Common myeloid progenitor, CD34-positive (primary cell): Measurements from ENCODE around the gene SORBS1.

ENCODE experiments used
- CTCF ChIA-PET: fragments of 350-600 bp; sonication (Branson Sonifier 250); formaldehyde crosslinking; loops from one replicate; lab custom pipeline; 2021; ENCODE audit warnings: antibody characterized with exemption; lab: Charles Lee
- POLR2A ChIA-PET: fragments of 350-600 bp; sonication (Branson Sonifier 250); formaldehyde crosslinking; loops from one replicate; lab custom pipeline; 2021; ENCODE audit warnings: antibody characterized with exemption; lab: Charles Lee
- DNase-seq, 3 donors: peaks; one replicate each; pipeline versions ENCODE4 v3.0.0 to v3.0.0-alpha.2; 2013
- H3K27ac ChIP-seq, 2 experiments: 1 replicate in 1 of 2; 2 replicates in 1 of 2; pipeline ENCODE4 v1.7.0; 2013; ENCODE audit warnings: inconsistent platforms in 2 of 2, low read length in 2 of 2, mild to moderate bottlenecking in 2 of 2, low read depth in 1 of 2, moderate library complexity in 1 of 2; ENCODE audit not compliant: severe bottlenecking in 2 of 2, insufficient read depth in 1 of 2, poor library complexity in 1 of 2
- H3K27me3 ChIP-seq, 5 experiments: replicated peaks in 2 of 5; 1 replicate in 3 of 5; 2 replicates in 2 of 5; pipeline versions ENCODE4 v1.6.1 to v1.7.0; 2013; ENCODE audit warnings: low read length in 4 of 5, mild to moderate bottlenecking in 2 of 5, moderate library complexity in 2 of 5, inconsistent platforms in 1 of 5; ENCODE audit not compliant: insufficient read depth in 5 of 5, control insufficient read depth in 4 of 5
- H3K36me3 ChIP-seq, 4 experiments: 1 replicate in 2 of 4; 2 replicates in 2 of 4; pipeline versions ENCODE4 v1.6.1 to v1.7.0; 2013; ENCODE audit warnings: low read length in 3 of 4, control low read depth in 1 of 4, mild to moderate bottlenecking in 1 of 4; ENCODE audit not compliant: control insufficient read depth in 4 of 4, insufficient read depth in 4 of 4
- H3K4me1 ChIP-seq, 4 experiments: 1 replicate in 3 of 4; 2 replicates in 1 of 4; pipeline versions ENCODE4 v1.6.1 to v1.7.1; 2013; ENCODE audit warnings: low read length in 3 of 4, mild to moderate bottlenecking in 3 of 4, control low read depth in 1 of 4, inconsistent platforms in 1 of 4, moderate library complexity in 1 of 4; ENCODE audit not compliant: control insufficient read depth in 4 of 4, insufficient read depth in 4 of 4; ENCODE audit errors: control extremely low read depth in 1 of 4
- H3K4me3 ChIP-seq, 7 experiments: 1 replicate in 4 of 7; 2 replicates in 3 of 7; pipeline versions ENCODE4 v1.5.1 to v1.7.0; 2013; ENCODE audit warnings: mild to moderate bottlenecking in 7 of 7, low read length in 6 of 7, moderate library complexity in 6 of 7, inconsistent platforms in 2 of 7, low read depth in 2 of 7, control low read depth in 1 of 7; ENCODE audit not compliant: insufficient read depth in 4 of 7, control insufficient read depth in 1 of 7; ENCODE audit errors: extremely low read depth in 1 of 7
- H3K9me3 ChIP-seq, 5 experiments: 1 replicate in 4 of 5; 2 replicates in 1 of 5; pipeline versions ENCODE4 v1.6.1 to v1.7.1; 2013; ENCODE audit warnings: low read length in 4 of 5, mild to moderate bottlenecking in 2 of 5, inconsistent platforms in 1 of 5, low read depth in 1 of 5, moderate library complexity in 1 of 5; ENCODE audit not compliant: control insufficient read depth in 4 of 5, insufficient read depth in 2 of 5; ENCODE audit errors: control extremely low read depth in 1 of 5
- WGBS: methylation state at CpG from one replicate; pipeline ENCODE4 v1.1.5; 2013; ENCODE audit not compliant: insufficient coverage; 5-methylcytosine and 5-hydroxymethylcytosine counted together

Gene SORBS1

DNA sequence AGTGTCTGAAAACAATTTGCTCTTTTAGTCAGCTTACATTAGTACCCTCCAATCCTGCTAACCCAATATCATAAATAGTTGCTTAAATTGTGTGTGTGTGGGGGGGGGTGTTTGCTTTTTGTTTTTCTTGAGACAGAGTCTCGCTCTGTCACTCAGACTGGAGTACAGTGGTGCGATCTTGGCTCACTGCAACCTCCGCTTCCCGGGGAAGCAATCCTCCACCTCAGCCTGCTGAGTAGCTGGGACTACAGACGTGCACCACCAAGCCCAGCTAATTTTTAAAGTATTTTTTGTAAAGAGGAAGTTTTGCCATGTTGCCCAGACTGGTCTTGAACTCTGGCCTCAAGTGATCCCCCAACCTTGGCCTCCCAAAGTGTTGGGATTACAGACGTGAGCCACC, 196.8 kb downstream of the SORBS1 start:
- Histone ChIP-seq H3K4me1 (no peaks in the 10 kb centered on the region), H3K27me3 (no peaks in the 10 kb centered on the region), H3K27ac (no peak overlapping the region), H3K9me3 (no peaks in the 10 kb centered on the region), H3K4me3 (no peak overlapping the region), H3K36me3 (no peaks in the 10 kb centered on the region)
- WGBS = 100% methylated on average over 3 of the region's 6 CpGs
- CTCF ChIA-PET = interaction anchor here (0.7 to 15.5 kb wide), 17 partner anchors 10 to 286 kb away, joined by 3 to 399 read pairs (median 5); no protein-coding TSS in a partner anchor
- POLR2A ChIA-PET = no interaction called here
- DNase-seq = no peak

DNA sequence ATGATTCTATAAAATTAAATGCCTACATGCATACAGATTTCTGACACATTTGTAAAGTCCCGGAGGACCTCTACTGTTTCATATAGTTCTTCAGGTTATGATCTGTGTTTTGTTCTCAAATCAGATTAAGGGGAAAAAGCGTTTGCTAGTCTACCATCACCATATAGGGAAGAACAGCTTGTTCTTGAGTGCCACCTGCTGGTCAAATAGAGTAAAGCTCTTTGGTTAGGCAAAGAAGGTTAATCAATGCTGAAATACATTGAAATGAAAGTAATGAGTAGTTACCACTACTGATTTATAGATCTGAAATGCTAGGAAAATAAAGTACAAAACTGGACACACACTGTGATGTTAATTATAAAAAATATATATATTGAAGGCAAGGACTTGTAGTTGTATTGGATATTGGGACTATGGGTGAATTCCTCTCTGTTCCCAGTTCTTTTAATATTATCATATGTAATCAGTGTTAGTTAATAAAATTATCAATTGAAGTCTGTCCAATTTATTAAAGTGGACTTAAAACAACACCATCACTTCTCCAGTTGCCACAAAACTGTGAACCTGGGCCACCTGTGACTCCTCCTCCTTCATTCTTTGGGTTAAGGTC, 197.8 kb downstream of the SORBS1 start:
- no peak overlapping the region for H3K4me3 ChIP-seq
- H3K36me3 ChIP-seq = no peaks in the 10 kb centered on the region
- no peaks in the 10 kb centered on the region for H3K4me1 ChIP-seq
- DNase-seq = peak; percentile 60 to 83 (median 76)
- no peaks in the 10 kb centered on the region for H3K27me3 ChIP-seq
- WGBS = no CpG with 5 or more reads among the region's 2 CpGs
- POLR2A ChIA-PET = interaction anchor here (1.2 kb wide), 1 partner anchor 117 kb away, joined by 6 read pairs; no protein-coding TSS in a partner anchor
- H3K27ac ChIP-seq = no peak overlapping the region
- H3K9me3 ChIP-seq = no peaks in the 10 kb centered on the region
- CTCF ChIA-PET = interaction anchor here (0.6 to 15.5 kb wide), 23 partner anchors 9 to 736 kb away, joined by 3 to 399 read pairs (median 4); no protein-coding TSS in a partner anchor

DNA sequence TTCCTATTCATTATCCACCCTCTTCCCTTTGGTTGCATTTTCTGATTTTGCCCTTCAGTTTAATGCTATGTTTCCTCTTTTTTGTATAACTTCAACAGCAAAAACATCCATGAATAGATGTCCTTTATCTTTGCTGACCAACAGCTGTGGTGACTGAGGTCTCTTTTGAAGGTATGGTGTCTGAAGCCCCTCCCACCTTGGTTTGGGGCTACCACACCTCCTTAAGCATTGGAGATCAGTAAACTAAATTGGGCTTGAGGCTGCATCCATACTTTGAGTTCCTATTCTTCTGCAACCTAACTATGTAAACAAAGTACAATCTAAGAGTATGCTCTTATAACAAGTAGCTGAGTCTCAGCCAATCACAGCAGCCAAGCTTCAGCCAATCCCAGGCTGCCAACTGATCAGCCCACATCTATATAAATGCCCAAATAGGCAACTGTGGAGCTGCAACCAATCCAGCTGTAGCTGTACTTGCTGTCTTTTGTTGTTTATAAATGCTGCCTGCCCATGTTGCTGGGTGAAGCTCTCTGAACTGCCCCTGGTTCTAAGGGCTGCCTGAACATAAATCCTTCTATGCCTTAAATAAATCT, 201.0 kb downstream of the SORBS1 start:
- ChIA-PET POLR2A (no interaction called here), CTCF (interaction anchor here (0.6 to 15.5 kb wide), 9 partner anchors 10 to 730 kb away, joined by 3 to 399 read pairs (median 3); no protein-coding TSS in a partner anchor)
- no peak overlapping the region for H3K4me3 ChIP-seq
- H3K36me3 ChIP-seq = peaks cover 0 to 4% (median 0%) of the 10 kb centered on the region in 4 experiments
- H3K27ac ChIP-seq = no peak overlapping the region
- H3K9me3 ChIP-seq = no peaks in the 10 kb centered on the region
- H3K4me1 ChIP-seq = no peaks in the 10 kb centered on the region
- H3K27me3 ChIP-seq = no peaks in the 10 kb centered on the region
- DNase-seq = peak in 2 of 3 donors; percentile 29 to 46

DNA sequence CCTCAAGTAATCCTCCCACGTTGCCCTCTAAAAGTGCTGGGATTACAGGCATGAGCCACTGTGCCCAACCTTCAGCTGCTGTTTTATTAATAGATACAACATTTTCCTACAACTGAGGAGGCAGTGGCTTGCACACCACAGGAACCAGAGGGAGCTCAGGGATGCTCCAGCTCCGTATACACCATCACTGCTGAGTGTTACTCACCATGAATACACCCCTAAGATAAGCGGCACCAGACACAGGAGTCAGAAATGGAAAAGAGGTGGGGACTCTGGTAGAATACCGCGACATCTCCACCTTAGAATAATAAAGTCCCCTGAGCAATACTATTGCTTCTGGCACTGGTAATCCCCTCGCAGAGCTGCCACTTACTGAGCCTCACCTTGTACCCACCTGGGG, 201.7 kb downstream of the SORBS1 start:
- H3K36me3 ChIP-seq = peaks cover 0 to 4% (median 0%) of the 10 kb centered on the region in 4 experiments
- CTCF ChIA-PET = interaction anchor here (0.6 to 15.5 kb wide), 9 partner anchors 9 to 729 kb away, joined by 3 to 399 read pairs (median 4); no protein-coding TSS in a partner anchor
- H3K9me3 ChIP-seq = no peaks in the 10 kb centered on the region
- no peak for DNase-seq
- H3K4me3 ChIP-seq = no peak overlapping the region
- H3K27ac ChIP-seq = no peak overlapping the region
- H3K4me1 ChIP-seq = no peaks in the 10 kb centered on the region
- no peaks in the 10 kb centered on the region for H3K27me3 ChIP-seq
- POLR2A ChIA-PET = no interaction called here
- WGBS = 91% methylated on average over 5 of the region's 6 CpGs

DNA sequence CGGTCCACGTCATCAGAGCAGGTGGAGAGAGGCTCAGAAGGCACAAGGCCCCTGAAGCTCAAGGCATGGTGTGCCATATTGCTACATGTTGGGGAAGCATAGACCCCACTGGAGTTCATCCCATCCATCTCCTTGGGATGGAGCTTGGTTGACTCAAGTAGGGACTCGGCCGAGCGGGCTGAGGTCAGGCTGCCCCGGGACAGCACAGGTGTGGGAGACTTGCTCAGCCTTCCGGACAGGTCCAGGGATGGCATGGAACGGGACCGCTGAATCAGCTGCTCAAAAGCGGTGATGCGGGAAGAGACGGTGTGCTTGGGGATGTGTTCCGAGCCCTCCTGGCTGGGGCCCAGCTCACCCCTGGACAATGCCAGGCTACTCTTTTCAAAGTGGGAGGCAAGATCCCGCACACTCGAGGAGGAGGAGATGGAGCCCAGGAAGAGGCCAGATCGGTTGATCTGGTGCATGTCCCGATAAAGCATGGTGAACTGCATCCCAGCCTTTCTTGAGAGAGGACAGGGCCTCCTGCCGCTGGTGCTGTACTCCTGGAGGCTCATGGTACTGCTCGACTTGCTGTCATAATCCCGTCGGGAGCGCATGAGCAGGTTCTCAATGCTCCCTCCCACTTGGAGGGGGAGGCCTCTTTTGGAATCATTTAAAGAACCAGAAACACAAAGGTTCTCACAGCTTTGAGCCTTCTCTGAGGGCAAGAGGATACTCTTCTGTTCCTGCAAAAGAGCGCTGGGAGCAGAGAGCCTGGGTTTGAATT, 204.8 kb downstream of the SORBS1 start:
- peaks cover 0 to 4% (median 0%) of the 10 kb centered on the region in 4 experiments for H3K36me3 ChIP-seq
- 96% methylated on average over 22 of the region's 23 CpGs for WGBS
- H3K4me3 ChIP-seq = no peak overlapping the region
- ChIA-PET POLR2A (no interaction called here), CTCF (interaction anchor here (3.7 to 15.5 kb wide), 2 partner anchors 8 to 110 kb away, joined by 21 to 399 read pairs; no protein-coding TSS in a partner anchor)
- no peak overlapping the region for H3K27ac ChIP-seq
- H3K27me3 ChIP-seq = no peaks in the 10 kb centered on the region
- no peak for DNase-seq
- no peaks in the 10 kb centered on the region for H3K9me3 ChIP-seq
- no peaks in the 10 kb centered on the region for H3K4me1 ChIP-seq

DNA sequence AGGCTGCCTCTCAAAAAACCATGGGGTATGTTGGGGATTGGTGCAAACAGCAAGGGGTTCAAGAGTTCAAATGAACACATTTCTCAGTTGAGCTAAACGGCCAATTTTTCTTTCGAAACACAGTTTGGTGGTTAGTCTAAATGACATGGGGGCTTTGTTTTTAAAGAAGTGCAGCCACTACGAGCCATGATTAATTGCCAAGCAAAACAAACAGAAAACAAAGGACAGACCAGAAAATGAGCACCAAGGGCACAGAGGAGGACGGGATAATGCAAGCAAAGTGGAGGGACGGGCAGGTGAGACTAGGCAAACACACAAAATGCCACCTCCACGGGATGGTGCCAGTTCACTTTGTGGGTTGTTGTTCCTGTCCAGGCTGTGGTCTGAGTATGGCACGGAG, 205.9 kb downstream of the SORBS1 start:
- no peak for DNase-seq
- Histone ChIP-seq H3K4me1 (no peaks in the 10 kb centered on the region), H3K36me3 (peaks cover 0 to 4% (median 0%) of the 10 kb centered on the region in 4 experiments), H3K27me3 (no peaks in the 10 kb centered on the region), H3K4me3 (no peak overlapping the region), H3K27ac (no peak overlapping the region), H3K9me3 (no peaks in the 10 kb centered on the region)
- ChIA-PET CTCF (interaction anchor here (3.7 to 15.5 kb wide), 2 partner anchors 9 to 109 kb away, joined by 21 to 399 read pairs; no protein-coding TSS in a partner anchor), POLR2A (no interaction called here)
- 91% methylated on average over 6 of the region's 7 CpGs for WGBS
